Thyroid gland (tissue), 4 donors: ENCODE data around the gene CIT. TPM values are rescaled to one million over a fixed set of nuclear protein-coding genes. Genes with fewer than 3 reads are reported as not detected.
A peak's percentile ranks its signal among the peaks of the same experiment; 100 is the strongest.

Experiments
- DNase-seq, 2 donors: peaks; one replicate each; pipeline ENCODE4 v3.0.0-alpha.2; 2019
- H3K27ac ChIP-seq, 3 donors: fragments of 200-600 bp; sonication (generic); 1 replicate in 2 of 3; 2 replicates in 1 of 3; pipeline ENCODE4 v1.5.1; 2016 to 2019; ENCODE audit warnings: mild to moderate bottlenecking in 1 of 3, moderate library complexity in 1 of 3
- H3K27me3 ChIP-seq: fragments of 200-600 bp; sonication (generic); one replicate; pipeline ENCODE4 v1.5.1; 2019
- H3K36me3 ChIP-seq, 2 donors: fragments of 200-600 bp; sonication (generic); one replicate each; pipeline ENCODE4 v1.5.1; 2016 to 2019
- H3K4me1 ChIP-seq, 2 donors: fragments of 200-600 bp; sonication (generic); one replicate each; pipeline ENCODE4 v1.5.1; 2017 to 2019
- H3K4me3 ChIP-seq, 3 donors: fragments of 200-600 bp; sonication (generic); replicated peaks in 1 of 3; 1 replicate in 2 of 3; 2 replicates in 1 of 3; pipeline ENCODE4 v1.5.1; 2016; ENCODE audit warnings: mild to moderate bottlenecking in 1 of 3
- H3K9me3 ChIP-seq: fragments of 200-600 bp; sonication (generic); one replicate; pipeline ENCODE4 v1.5.1; 2017
- POLR2A ChIP-seq, 2 donors: fragments of 450-650 bp; IDR thresholded peaks; one replicate each; pipeline ENCODE4 v1.6.1; 2017; ENCODE audit warnings: antibody characterized with exemption in 2 of 2, mild to moderate bottlenecking in 2 of 2, moderate library complexity in 1 of 2
- WGBS, 2 donors: methylation state at CpG; one replicate each; pipeline ENCODE4 v1.1.5; 2017; 5-methylcytosine and 5-hydroxymethylcytosine counted together
- intact Hi-C: fragments of 100-400 bp; cut with DNase I; formaldehyde crosslinking; loops from one replicate; pipeline ENCODE4 v1.15.1; 2023
- total RNA-seq, 4 donors: library from RNA; depleted of rRNA; stranded (reverse); fragments of >200 nt; gene quantifications; one replicate each; pipeline ENCODE4 v1.2.3, GENCODE V29; 2016
- TF ChIP-seq, protein P1 (sequence below), 6 experiments: fragments of 200-600 bp in 3 of 6; fragments of 450-650 bp in 3 of 6; sonication (generic) in 3 of 6; IDR thresholded peaks; one replicate each; pipeline ENCODE4 v1.5.1; 2016 to 2019; ENCODE audit warnings: antibody characterized with exemption in 6 of 6, mild to moderate bottlenecking in 2 of 6, inconsistent platforms in 1 of 6, moderate library complexity in 1 of 6

CIT gene
- total RNA-seq, 4 donors from 2014 or later = 1.8 to 9.1 (median 6.4) TPM

DNA sequence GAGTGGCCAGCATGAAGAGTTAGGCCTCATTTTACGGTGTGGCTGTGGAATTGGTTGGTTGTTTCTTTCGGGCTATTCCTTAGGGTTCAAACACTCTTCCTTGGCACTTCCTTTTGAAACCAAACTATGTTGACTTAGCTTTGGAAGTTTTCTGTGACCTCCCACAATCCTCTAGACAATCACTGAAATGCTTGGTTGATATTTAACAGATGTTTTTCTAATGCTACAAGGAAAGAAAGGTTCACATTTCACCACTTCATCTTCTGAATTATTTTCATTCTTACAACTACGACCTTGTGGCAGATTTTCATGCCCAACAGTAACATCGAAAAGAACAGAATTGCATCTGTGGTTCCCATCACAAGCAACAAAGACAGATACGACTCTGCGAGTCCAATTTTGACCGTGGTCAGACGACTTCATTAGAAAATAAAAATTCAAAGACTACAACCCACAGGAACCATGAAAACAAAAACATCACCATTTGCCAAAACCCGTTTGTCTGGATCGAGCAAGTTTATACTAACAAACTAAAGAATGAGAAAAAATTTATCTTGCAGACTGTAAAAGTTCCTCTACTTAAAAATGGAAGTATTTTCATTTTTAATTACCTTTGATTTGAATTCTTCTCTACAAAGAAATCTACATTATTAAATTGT lies 192.3 kb downstream of the CIT start:
- Histone ChIP-seq H3K27me3 (no peaks in the 10 kb centered on the region), H3K27ac (peak overlapping the region; percentile 52 to 87 (median 67)), H3K36me3 (peaks cover 15 to 21% of the 10 kb centered on the region in 2 donors), H3K4me3 (no peak overlapping the region), H3K9me3 (no peaks in the 10 kb centered on the region), H3K4me1 (peaks cover 27 to 72% of the 10 kb centered on the region in 2 donors)
- intact Hi-C loops = no loop called here
- TF ChIP-seq, protein P1, sequence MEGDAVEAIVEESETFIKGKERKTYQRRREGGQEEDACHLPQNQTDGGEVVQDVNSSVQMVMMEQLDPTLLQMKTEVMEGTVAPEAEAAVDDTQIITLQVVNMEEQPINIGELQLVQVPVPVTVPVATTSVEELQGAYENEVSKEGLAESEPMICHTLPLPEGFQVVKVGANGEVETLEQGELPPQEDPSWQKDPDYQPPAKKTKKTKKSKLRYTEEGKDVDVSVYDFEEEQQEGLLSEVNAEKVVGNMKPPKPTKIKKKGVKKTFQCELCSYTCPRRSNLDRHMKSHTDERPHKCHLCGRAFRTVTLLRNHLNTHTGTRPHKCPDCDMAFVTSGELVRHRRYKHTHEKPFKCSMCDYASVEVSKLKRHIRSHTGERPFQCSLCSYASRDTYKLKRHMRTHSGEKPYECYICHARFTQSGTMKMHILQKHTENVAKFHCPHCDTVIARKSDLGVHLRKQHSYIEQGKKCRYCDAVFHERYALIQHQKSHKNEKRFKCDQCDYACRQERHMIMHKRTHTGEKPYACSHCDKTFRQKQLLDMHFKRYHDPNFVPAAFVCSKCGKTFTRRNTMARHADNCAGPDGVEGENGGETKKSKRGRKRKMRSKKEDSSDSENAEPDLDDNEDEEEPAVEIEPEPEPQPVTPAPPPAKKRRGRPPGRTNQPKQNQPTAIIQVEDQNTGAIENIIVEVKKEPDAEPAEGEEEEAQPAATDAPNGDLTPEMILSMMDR (IDR thresholded peaks at IDR 0.05) = no peak
- TF ChIP-seq POLR2A (IDR thresholded peaks at IDR 0.05) = no peak
- no peak for DNase-seq
- WGBS, 2 donors = 40 to 49% methylated on average over 10 of the region's 10 CpGs

DNA sequence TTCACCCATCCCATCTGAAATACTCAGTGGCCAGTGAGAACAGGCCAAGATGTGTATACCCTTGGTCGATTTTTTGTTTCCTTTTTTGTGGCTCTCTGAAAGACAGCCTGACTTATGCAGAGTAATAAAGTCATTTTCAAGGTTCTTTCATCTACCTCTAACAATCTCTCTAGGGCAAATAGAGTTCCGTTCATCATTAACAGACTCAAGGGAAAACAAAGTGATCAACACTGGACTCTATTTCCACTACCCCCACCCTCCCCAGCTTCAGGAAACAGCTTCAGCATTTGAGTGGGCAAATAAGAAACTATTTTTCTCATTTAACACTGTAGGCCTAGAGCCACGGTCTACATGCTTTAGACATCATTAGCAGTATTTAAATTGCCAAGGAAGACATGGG lies 193.3 kb downstream of the CIT start:
- 90 to 95% methylated on average over 3 of the region's 3 CpGs for WGBS, 2 donors
- H3K4me3 ChIP-seq = no peak overlapping the region
- intact Hi-C loops = no loop called here
- peak overlapping the region in 2 of 3 donors; percentile 67 to 87 for H3K27ac ChIP-seq
- DNase-seq = no peak
- H3K9me3 ChIP-seq = no peaks in the 10 kb centered on the region
- H3K27me3 ChIP-seq = no peaks in the 10 kb centered on the region
- H3K36me3 ChIP-seq = peaks cover 26 to 31% of the 10 kb centered on the region in 2 donors
- no peak for TF ChIP-seq POLR2A (IDR thresholded peaks at IDR 0.05)
- TF ChIP-seq, protein P1 (IDR thresholded peaks at IDR 0.05) = no peak
- peaks cover 27 to 82% of the 10 kb centered on the region in 2 donors for H3K4me1 ChIP-seq

DNA sequence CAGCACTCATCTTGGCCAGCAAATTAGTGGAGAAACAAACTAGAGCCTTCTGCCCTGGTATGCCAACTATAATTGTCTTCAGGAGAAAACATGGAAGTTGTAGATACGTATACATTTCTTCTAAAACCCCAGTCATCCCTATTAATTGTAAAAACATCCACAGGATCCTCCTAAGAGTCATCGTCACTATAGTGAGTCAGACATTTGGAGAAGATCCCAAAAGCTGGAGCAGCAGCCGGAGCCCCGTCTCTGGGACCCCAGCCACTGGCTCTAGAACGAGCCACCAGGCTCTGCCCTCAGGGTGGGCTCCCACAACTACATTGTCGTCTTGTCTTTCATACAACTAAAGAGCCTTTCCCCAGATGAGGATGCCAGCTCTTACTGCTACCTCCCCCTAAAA lies 193.7 kb downstream of the CIT start:
- no peaks in the 10 kb centered on the region for H3K9me3 ChIP-seq
- TF ChIP-seq POLR2A (IDR thresholded peaks at IDR 0.05) = no peak
- TF ChIP-seq, protein P1 (IDR thresholded peaks at IDR 0.05) = no peak
- intact Hi-C loops = no loop called here
- H3K27me3 ChIP-seq = no peaks in the 10 kb centered on the region
- peaks cover 30 to 35% of the 10 kb centered on the region in 2 donors for H3K36me3 ChIP-seq
- DNase-seq = no peak
- peaks cover 27 to 82% of the 10 kb centered on the region in 2 donors for H3K4me1 ChIP-seq
- H3K4me3 ChIP-seq = no peak overlapping the region
- peak overlapping the region in 2 of 3 donors; percentile 67 to 87 for H3K27ac ChIP-seq
- WGBS, 2 donors = 73 to 91% methylated on average over 6 of the region's 6 CpGs

DNA sequence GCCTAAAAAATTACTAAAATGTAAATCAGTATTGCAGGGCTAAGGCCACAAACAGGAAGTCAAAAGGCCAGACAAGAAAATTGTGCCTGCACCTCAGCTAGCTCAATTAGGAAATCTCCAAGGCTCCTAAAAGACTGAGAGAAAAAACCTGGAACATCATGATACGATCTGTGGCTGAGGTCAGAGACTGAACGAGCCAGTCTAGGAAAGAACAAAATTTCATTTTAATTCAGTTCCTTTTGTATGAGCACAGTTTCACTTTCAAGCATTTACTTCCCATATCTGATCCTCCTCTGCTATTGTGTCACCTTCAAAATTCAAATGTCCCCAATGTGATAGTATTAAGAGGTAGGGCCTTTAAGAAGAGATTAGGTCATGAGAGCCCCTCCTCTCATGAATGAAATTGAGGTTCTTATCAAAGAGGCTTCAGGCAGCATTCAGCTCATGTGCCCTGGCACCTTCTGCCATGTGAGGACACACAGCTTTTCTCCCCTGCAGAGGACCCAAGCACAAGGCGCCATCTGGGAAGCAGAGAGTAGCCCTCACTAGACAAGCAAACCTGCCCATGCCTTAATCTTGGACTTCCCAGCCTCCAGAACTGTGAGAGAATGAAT lies 194.4 kb downstream of the CIT start:
- 76 to 80% methylated on average over 3 of the region's 3 CpGs for WGBS, 2 donors
- TF ChIP-seq, protein P1 (IDR thresholded peaks at IDR 0.05) = no peak
- no peak for TF ChIP-seq POLR2A (IDR thresholded peaks at IDR 0.05)
- Histone ChIP-seq H3K4me3 (no peak overlapping the region), H3K27me3 (no peaks in the 10 kb centered on the region), H3K36me3 (peaks cover 36 to 42% of the 10 kb centered on the region in 2 donors), H3K9me3 (no peaks in the 10 kb centered on the region), H3K4me1 (peaks cover 27 to 82% of the 10 kb centered on the region in 2 donors), H3K27ac (peak overlapping the region in 2 of 3 donors; percentile 20 to 35)
- intact Hi-C loops = no loop called here
- DNase-seq = no peak
